ENCODE results near the gene PELI2.

PELI2 gene

DNA sequence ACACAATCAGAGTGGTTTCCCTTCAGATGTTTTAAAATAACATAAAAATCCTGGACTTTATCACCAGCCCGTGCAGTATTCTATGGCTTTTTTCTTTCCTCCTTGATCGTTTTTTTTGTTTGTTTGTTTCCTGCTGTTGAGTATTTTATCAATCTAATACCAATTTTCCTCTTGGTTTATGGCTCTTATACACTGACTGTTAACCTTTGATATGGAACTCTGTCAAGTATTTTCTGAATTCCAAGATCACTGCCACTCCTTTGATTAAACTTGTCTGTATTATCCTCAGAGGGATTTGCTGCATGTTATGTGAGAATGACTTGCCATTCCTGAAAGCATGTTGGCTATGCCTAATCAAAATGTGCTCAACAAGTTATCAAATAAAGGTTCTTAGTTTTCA lies 88.4 kb downstream of the PELI2 start:
- DNase-seq (ENCODE audit: low spot score) = no peak

DNA sequence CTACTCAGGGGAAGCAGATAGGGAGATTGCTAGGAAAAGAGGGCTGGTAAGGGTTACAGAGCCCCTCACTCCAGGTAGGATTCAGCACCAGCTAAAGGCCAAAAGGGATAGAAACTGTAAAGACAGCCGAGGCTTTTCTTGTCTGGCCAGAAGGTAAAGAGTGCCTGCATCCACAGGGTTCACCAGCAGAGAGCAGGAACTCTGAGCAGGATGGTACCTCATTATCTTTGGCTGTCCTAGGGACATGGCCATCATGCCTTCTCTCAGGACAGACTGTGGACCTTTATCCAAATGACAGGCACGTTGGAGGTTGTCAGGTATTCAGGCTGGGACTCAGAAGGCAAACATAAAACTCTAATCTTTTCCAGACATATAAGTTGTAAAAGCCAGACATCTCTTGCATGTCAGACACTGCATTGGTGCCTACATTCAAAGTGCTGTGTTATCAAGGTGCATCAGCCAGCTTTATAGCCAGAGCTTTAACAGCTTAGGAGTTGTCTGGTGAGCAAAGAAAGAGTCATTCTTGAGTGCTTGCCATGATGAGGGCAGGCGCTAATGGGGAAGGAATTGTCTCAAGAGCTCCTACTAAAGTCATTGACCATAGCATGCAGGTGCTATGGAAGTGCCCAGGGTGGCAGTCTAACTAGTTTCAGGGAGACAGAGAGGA lies 89.5 kb downstream of the PELI2 start:
- DNase-seq (ENCODE audit: low spot score) = no peak

DNA sequence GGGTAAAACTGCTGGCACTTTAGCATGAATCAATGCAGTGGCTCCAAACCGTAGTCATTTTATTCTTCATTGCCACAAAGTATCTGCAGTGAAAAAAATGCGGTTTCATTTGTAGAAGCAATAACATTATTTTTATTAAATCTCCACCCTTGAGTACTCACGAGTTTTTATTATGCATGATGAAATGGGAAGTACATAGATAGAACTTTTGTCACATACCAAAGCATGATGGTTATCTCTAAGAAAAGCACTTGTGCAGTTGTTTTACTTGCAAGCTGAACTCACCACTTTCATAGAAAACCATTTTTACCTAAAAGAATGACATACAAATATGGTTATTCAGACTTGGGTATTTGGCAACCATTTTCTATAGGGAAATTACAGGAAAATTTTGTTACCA lies 90.3 kb downstream of the PELI2 start:
- DNase-seq (ENCODE audit: low spot score) = no peak

DNA sequence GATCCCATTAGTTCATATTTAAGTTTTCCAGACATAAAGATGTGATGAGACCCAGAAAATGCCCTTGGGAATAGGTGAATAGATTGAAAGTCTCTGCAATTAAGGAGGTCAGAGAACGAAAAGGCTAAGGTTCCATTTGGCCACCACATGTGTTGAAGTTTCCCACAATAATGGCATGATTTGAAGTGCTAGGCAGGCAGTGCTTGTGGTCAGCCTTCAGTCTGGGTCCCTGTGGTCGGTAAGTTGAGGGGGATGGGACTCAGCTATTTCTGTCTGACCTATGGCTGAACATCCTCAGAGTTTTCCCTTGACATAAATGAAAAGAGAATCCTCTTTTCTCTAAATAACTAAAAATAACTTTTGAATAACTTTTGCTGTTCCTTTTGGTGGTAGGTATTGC lies 92.4 kb downstream of the PELI2 start:
- DNase-seq (ENCODE audit: low spot score) = no peak

DNA sequence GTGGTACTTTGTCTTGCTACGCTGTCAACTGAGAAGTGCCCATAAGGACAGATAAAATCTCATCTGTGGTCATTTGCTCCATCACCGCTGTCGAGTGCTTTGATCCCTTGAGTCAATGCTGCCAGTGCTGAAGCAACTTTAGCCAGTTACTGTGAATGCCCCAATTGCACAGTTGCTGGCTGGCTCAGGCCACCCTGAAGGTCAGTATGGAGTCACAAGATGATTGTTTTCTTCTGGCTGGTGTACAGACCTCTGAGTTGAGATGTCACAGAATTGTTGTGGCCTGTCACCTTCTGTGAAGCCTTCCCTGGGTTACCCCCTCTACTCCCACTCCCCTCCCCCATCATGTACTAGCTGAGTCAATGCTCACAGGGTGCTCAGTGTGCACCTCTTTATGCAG lies 92.9 kb downstream of the PELI2 start:
- DNase-seq (ENCODE audit: low spot score) = no peak

DNA sequence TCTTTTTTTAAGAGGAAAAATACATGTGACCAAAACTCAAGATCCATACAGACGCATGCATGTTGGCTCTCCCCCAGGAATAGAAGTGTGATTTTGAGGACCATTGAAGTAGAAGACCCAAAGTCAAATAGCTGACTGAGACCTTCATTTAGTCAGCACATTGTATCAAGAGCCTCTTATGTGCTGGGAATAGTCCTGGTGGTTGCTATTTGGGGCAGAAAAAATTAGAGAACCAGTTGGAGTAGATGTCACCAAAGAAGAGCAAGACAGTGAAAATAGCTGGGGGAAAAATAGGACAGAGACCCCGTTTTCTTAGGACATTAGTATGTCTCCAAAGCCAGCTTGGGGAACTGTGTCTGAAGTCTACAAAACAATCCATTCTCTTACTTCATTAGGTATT lies 93.6 kb downstream of the PELI2 start:
- no peak for DNase-seq (ENCODE audit: low spot score)

DNA sequence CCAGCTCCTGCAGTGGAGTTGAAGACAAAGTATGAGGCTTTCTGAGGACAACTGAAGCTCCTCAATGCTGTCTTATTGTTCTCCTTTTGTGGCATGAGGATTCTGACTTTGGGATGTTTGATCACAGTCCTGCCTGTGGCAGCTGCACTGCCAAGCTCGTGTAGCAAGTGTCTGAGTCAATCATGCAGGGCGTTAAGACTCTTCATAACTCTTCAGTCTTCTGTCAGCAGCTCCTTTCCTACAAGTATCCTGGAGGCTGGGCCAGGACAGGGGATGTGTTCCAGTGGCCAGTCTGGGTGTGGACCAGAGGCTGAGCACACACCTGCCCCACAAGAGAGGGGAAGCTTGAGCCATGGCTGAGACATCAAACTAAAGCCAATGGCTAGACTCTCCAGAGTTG lies 94.3 kb downstream of the PELI2 start:
- DNase-seq (ENCODE audit: low spot score) = no peak

DNA sequence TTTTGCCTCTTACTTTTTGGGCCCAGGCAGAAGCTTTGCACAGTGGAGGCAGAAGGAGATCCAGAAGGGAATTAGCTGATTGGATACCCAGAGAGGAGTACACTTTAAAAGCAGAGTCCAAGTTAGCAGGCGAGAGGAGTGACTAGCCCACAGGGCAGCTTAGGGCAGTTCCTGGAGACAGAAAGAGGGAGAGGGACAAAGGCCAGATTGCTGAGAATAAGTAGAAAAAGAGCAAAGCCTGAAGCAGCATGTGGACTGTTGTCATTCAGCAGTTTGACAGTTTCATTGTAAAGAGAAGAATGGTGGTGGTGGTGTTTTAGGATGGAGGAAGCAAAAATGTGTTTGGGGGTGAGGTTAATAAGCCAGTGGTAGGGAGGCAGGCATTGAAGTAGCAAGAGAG lies 95.1 kb downstream of the PELI2 start:
- no peak for DNase-seq (ENCODE audit: low spot score)

DNA sequence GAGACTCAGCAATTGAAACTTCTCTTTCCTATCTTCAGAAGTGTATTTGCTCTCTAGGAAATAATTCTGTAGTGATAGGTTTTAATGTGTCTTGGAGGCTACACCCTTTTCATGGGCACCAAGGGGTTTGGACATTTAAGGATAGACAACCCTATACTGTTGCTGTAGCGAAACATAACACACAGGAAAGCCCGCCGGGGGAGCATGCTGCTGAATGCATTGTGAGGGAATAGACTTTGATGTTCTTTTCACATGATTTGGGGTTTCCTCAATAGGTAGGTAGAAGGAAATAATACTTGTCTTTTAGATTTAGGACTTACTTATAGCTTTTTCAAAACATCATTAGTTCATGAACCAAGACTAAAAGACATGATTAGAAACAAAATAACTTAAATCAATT lies 97.0 kb downstream of the PELI2 start:
- DNase-seq (ENCODE audit: low spot score) = no peak

DNA sequence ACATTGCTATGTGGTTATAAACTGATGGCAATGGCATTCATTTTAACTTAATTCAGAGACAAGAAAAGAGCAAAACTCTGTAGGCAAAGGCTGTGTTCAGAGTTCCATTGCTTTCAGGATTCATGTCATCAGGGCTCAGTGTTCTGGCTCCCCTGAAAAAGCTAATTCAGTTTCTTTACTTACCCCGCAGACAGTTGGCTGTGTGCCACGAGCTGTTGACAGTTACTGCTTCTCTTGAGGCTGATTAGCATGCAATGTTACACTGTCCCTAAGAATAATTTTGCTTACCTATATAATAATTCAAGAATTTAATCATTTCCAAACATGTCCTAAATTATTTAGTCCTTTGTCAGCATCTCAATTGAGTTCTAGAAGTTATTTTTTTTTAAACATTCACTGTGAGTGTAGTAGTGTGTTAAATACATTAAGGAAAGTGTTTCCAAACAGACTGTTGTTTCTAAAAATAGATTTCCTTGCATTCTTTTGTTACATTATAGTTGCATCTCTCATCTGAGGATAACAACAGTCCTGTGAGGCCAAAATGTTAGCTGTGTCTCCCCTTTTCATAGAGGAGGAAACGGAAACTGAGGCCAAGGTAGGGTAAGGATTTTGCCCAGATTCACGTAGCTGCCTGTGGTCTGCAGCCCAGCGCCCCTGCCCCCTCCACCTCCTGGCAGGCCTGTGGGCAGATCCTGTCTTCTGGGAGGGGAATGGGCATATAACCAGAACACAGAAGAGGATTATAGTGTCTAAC lies 98.6 kb downstream of the PELI2 start:
- DNase-seq (ENCODE audit: low spot score) = no peak

DNA sequence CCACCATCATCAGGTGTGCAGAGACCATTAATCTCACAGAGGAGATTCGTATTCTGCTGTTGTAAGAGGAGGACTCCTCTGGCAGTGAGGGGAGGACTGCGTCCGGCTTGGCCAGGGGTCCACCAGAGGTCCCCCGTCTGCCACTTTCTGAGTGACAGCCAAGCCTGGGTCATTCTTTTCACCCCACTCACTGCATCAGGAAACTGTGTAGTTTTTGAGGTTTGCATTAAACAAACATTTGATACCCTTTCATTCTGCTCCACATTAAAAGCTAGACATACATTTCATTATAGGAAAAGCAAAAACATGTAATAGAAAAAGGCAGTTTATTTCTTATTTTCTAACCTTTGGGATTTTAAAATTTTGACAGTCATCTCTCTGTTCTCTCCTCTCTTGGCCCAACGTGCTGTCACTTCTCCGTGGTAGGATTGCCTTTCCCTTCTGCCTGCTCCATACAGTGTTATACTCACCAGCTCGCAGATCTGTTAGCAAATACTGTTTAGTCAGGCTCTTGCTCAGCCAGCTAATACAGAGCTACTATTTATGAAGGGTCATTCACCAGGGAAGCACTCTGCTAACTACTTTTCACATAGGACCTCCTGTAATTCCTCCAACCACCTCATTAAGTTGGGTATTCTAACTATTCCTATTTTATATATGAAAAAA lies 99.3 kb downstream of the PELI2 start:
- no peak for DNase-seq (ENCODE audit: low spot score)

DNA sequence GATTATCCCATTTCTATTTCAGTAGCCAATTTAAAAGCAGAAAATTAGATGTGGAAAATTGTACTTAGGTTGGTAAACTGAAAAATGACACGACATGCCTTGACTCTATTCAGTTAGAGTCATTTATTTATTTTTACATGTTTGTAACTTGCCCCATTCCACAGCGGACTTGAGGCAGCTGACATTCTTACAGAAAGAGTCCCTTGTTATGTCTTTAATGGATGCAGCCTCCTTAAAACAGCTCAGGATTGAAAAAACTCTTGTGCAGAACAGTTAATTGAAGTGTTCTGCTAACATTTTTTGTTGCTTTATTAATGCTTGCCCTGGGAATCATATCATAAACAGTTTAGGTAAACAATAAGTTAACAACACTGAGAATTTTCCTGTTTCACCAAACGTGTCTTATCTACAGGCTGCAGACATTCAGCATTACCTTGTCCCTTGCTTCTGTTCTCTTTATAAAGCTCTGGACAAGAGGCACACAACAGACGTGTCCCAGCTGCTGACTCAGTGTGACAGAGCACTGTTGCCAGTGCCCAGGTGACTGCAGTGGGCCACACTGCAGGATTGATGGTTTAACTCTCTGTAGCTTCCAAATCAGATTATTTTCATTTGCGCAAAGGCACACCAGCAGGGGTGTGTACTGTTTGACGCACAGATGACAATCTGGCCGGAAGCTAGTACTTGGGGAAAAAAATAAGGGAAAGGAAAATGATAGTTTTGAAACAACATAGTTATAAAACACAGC lies 101.6 kb downstream of the PELI2 start:
- no peak for DNase-seq (ENCODE audit: low spot score)

DNA sequence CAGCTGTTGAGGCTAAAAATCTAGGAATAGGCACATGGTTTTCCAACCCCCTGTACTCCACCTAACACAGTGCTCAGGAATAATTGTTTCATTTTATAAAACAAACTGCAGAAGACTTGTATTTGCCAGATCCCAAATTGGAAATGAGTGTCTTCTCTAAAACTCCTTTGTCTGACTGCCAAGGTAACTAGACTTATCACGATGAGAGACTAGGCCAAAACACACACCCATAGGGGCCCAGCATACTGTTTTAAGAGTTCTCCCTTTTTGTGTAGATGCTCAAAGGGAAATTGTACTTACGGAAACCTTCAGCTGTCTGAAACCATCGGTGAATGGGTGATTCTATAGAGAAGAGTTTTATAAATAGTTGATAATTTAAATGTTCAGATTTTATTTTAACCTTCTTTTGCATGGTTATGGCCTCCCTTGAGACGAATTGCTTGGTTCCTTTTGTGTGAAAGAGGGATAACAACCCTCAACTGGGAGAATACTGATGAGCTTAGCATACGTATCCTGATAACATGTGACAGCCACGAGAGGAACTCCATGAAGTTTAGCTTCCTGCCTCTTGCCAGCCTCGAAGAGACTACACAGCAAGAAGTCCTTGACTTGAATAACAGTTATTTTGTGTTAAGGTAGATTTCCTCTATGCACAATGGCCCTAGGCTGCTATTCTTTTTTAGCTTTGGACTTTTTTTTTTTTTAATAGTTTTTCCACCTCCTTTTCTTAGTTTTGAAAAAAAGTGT lies 103.3 kb downstream of the PELI2 start:
- DNase-seq (ENCODE audit: low spot score) = no peak

DNA sequence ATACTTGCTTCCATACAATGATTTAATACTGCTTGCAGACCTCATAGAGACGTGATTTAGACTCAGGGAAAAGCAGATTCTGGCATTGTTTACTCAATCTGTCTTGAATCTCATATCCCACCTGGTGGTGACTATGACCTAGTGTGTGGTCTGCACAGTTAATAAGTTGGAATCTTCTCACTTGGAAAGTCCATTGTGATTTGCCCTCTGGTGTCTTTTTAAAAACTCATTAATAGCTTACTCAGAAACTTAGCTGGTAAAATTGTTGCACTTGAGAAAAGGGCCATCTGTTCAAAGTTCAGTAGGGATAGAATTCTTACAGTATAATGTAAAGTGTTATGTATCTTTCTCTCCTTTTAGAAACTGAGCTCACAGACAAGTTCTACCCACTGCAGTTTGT lies 106.0 kb downstream of the PELI2 start:
- DNase-seq (ENCODE audit: low spot score) = no peak

DNA sequence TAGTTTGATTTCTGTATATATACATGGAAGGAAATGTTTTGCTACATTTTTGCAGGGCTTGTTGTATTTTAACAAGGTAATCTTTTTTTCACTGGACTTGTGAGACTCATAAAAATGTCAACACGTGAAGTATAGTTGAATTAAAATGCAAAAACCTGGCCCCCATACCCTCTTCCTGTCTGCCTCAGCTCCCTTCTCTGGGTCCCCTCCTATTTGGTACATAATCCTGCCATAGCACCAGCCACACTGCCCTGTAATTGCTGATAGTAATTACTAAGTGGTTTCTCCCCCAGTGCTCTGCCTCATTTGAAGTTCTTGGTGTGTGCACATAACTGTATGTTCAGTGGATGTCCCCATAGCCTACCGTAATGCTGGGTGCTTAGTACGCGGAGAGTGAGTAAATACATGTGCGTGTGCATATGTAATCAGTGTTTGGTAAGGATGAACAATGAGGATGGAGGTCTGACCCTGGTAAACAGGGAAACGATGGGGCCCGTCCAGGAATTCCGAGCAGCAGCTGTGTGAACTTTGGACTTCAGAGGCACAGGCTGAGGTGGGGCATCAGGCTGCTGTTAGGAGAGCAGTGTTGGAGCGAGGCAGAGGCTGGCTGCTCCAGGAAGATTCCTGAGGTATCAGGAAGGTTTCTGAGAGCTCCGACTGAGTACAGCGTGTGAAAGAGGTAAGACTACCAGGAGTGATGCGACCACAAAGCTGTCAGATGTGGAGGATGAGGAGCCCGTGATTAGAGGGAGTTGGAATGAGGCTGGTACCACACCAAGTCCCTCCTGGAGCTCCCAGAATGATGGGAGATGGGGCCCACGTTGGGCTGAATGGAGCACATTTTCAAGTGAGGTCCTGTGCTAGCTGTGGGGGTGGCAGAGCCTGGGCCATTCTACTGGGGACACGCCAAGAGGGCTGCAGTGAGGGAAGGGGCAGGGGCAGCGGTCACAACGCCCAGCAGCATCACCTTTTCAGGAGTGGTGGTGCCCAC lies 106.8 kb downstream of the PELI2 start:
- DNase-seq (ENCODE audit: low spot score) = peak; percentile 82

DNA sequence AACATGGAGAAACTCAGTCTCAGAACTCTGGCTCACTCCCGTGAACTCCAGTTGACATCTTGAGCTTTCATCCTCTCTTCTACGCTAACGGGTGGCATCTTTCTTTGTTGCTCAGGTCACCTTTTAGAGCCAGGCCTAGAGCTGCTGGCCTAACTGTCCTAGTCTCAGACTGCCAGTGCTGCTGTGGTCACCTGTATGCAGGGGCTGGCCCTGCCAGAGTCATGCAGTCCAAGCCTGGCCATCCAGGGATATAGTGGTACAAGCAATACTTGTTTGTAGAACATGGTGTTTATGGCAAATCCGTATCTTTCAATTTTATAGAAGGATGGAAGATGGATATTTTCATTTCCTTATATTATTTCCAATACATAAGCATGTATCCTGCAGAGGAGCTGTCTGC lies 117.2 kb downstream of the PELI2 start:
- DNase-seq (ENCODE audit: low spot score) = no peak

DNA sequence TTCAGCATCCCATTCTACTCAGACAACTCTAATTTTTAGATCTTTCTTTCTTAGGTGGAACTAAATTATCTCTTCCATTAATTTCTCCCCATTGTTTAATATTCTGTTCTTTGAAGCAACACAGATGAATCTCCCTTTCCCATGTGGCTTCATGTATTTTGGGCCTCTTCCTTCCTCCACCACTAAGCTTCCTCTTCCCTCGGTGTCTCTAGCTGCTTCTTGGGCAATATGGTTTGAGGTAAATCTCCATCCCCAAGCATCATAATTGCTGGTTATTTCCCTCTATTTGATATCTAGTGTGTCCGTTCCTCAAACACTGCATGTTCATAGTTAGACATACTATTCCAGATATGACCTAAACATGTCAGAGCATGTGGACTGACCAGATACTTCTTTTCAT lies 119.2 kb downstream of the PELI2 start:
- DNase-seq (ENCODE audit: low spot score) = no peak

DNA sequence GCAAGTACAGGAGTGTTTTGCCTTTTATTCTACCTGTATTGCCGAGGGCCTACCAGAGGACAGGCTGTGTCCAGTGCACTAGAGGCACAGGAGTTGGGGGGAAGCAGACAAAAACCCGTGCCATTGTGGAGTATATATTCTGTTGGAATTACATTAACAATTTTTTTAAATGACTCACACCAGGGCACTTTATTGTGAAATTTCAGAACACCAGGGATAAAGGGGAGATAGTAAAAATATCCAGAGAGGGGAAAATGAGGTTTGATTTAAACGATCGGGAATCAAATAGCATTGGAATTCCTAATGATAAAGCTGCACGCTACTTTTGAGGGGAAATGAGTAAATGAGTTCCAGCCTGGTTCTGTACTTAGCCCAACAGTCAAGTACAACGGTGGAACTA lies 123.2 kb downstream of the PELI2 start:
- DNase-seq (ENCODE audit: low spot score) = no peak

DNA sequence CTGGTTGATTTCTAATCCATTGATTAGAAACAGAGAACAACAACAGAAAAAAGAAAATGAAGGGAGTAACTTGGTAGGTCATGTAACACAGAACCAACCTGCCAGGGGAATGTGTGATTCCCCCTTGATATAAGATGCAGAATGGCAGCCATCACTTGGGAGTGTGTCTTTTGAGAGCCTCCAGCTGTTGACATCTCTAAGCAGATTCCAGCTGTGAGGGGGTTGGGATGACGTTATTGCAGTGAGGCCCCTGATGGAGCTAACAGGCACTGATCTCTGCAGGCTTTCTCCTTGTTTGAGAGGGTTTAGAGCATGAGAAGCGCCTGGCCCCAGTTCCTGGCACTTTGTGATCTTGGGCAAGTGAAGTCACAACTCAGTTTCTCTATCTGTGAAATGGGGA lies 124.9 kb downstream of the PELI2 start:
- no peak for DNase-seq (ENCODE audit: low spot score)

DNA sequence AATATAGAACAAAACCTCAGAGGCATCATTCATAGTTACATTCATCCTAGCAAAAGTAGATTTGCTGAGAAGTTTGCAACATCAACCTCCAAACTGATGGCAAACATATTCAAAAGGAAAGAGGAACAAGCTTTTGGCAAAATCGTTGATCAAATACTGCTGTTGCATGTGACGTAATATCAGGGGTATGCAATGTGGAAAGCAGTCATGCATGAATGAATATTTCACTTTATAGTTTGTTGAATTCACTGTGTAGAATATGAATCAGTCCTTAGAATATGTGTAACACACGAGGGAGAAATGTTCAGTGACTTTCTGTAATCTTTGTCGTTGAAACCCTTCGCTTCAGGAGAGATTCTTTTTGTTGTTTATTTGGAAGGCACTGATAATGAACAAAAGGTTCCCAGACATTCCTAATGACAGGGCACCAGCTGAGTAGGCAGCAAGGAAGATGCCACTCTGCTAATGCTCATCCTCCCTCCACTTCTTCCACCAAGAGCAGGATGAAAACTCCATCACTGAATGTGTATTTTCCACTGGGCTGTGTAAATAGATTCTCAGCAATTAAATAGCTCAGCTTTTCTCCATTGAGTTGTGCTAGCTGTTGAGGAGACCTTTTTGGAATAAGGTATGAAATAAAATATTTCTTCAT lies 126.1 kb downstream of the PELI2 start:
- DNase-seq (ENCODE audit: low spot score) = no peak
